A549 (cell line): ENCODE data around the gene MUC5AC. TPM values are rescaled to one million over a fixed set of nuclear protein-coding genes. Genes with fewer than 3 reads are reported as not detected.

Source experiments
- ATAC-seq, 2 experiments: fragments of 200-7000 bp in 1 of 2; fragments of >200 bp in 1 of 2; cut with Nextera tagmentation in 1 of 2; cut with Tn5 transposase in 1 of 2; 3 replicates each; pipeline versions ENCODE4 v1.8.0 to v1.9.1; 2018 to 2020; ENCODE audit warnings: mild to moderate bottlenecking in 1 of 2, moderate library complexity in 1 of 2
- CTCF ChIA-PET: fragments of 300-600 bp; sonication (Branson Sonifier 250); formaldehyde crosslinking; extraction: SDS; loops from one replicate; lab custom pipeline; 2021; ENCODE audit warnings: antibody characterized with exemption, inconsistent platforms; lab: Yijun Ruan, JAX
- POLR2A ChIA-PET: fragments of 350-600 bp; formaldehyde crosslinking; extraction: SDS; loops from one replicate; lab custom pipeline; 2021; ENCODE audit warnings: antibody characterized with exemption, inconsistent platforms; lab: Yijun Ruan, JAX
- DNase-seq, 2 experiments: peaks; one replicate each; pipeline versions ENCODE4 v3.0.0 to v3.0.0-alpha.2; 2011 to 2016; ENCODE audit warnings: low read depth in 1 of 2, low spot score in 1 of 2
- FAIRE-seq: peaks from 2 replicates; lab custom pipeline; 2011; peaks lifted over from hg19 to GRCh38; lab: Jason Lieb, UNC
- H3K27ac ChIP-seq, 2 experiments: fragments of >200 bp; sonication (Bioruptor Twin); formaldehyde crosslinking; 3 replicates each; pipeline ENCODE4 v1.5.1; 2016 to 2017
- H3K4me1 ChIP-seq: fragments of >200 bp; sonication (Bioruptor Twin); formaldehyde crosslinking; 3 replicates; pipeline ENCODE4 v1.6.1; 2016
- H3K4me2 ChIP-seq: fragments of >200 bp; sonication (Bioruptor Twin); formaldehyde crosslinking; 3 replicates; pipeline ENCODE4 v1.6.1; 2016
- H3K4me3 ChIP-seq: fragments of >200 bp; sonication (Bioruptor Twin); formaldehyde crosslinking; 3 replicates; pipeline ENCODE4 v1.5.1; 2016
- H3K9me3 ChIP-seq: fragments of >200 bp; sonication (Bioruptor Twin); formaldehyde crosslinking; 3 replicates; pipeline ENCODE4 v1.6.1; 2016
- ATOH8 ChIP-seq: fragments of 250-450 bp; sonication (Bioruptor Pico); IDR thresholded peaks from 2 replicates; pipeline ENCODE4 v1.5.0; 2020; ENCODE audit warnings: low read depth, mild to moderate bottlenecking, moderate library complexity
- BCL3 ChIP-seq: fragments of >200 bp; sonication (Bioruptor Twin); formaldehyde crosslinking; IDR thresholded peaks from 3 replicates; pipeline ENCODE4 v1.6.1; 2016
- BHLHE40 ChIP-seq: IDR thresholded peaks from 2 replicates; pipeline ENCODE4 v1.6.1; 2012; ENCODE audit warnings: low read depth, low read length, inconsistent platforms
- CBX2 ChIP-seq: fragments of 200-600 bp; sonication (generic); IDR thresholded peaks from 2 replicates; pipeline ENCODE4 v1.6.1; 2016; ENCODE audit warnings: low read depth, mild to moderate bottlenecking, borderline replicate concordance
- CHD2 ChIP-seq: fragments of 150-350 bp; IDR thresholded peaks from 2 replicates; pipeline ENCODE4 v1.6.1; 2014; ENCODE audit warnings: low read length; ENCODE audit not compliant: partially characterized antibody
- CHD4 ChIP-seq: fragments of 200-600 bp; sonication (generic); IDR thresholded peaks from 2 replicates; pipeline ENCODE4 v1.6.1; 2016; ENCODE audit warnings: antibody characterized with exemption, mild to moderate bottlenecking, borderline replicate concordance
- CTCF ChIP-seq: fragments of >200 bp; sonication (Bioruptor Twin); formaldehyde crosslinking; IDR thresholded peaks from 3 replicates; pipeline ENCODE4 v1.5.1; 2016
- E2F6 ChIP-seq: IDR thresholded peaks from 2 replicates; pipeline ENCODE4 v1.6.1; 2012; ENCODE audit warnings: low read depth, borderline replicate concordance
- EHMT2 ChIP-seq: fragments of 200-600 bp; sonication (generic); IDR thresholded peaks from 2 replicates; pipeline ENCODE4 v1.6.1; 2016; ENCODE audit warnings: antibody characterized with exemption, low read depth, mild to moderate bottlenecking, moderate library complexity
- GATA3 ChIP-seq: IDR thresholded peaks from 2 replicates; pipeline ENCODE4 v1.6.1; 2012; ENCODE audit warnings: borderline replicate concordance
- HOXB13 ChIP-seq: fragments of 250-450 bp; sonication (Bioruptor Pico); IDR thresholded peaks from 2 replicates; pipeline ENCODE4 v1.5.0; 2020; ENCODE audit warnings: low read depth, mild to moderate bottlenecking, moderate library complexity
- KDM1A ChIP-seq: fragments of 200-600 bp; sonication (generic); IDR thresholded peaks from 2 replicates; pipeline ENCODE4 v1.6.1; 2016; ENCODE audit warnings: low read depth, mild to moderate bottlenecking
- MAFK ChIP-seq: fragments of 450-650 bp; IDR thresholded peaks from 2 replicates; pipeline ENCODE4 v1.6.1; 2014; ENCODE audit not compliant: partially characterized antibody
- MAX ChIP-seq: IDR thresholded peaks from 2 replicates; pipeline ENCODE4 v1.6.1; 2012
- NR3C1 ChIP-seq: fragments of >200 bp; sonication (Bioruptor Twin); formaldehyde crosslinking; IDR thresholded peaks from 3 replicates; pipeline ENCODE4 v1.6.1; 2017
- RFX5 ChIP-seq: fragments of 450-650 bp; IDR thresholded peaks from 2 replicates; pipeline ENCODE4 v1.7.1; 2014; ENCODE audit warnings: antibody characterized with exemption, mild to moderate bottlenecking, moderate library complexity
- RNF2 ChIP-seq: fragments of 200-600 bp; sonication (generic); IDR thresholded peaks from 2 replicates; pipeline ENCODE4 v1.6.1; 2016; ENCODE audit warnings: low read depth, mild to moderate bottlenecking, antibody characterized with exemption, moderate library complexity, borderline replicate concordance
- SMC3 ChIP-seq: fragments of >200 bp; sonication (Bioruptor Twin); formaldehyde crosslinking; IDR thresholded peaks from 3 replicates; pipeline ENCODE4 v1.6.1; 2018; ENCODE audit warnings: inconsistent platforms
- SREBF2 ChIP-seq: fragments of 450-650 bp; IDR thresholded peaks from 2 replicates; pipeline ENCODE4 v1.6.1; 2014; ENCODE audit warnings: mild to moderate bottlenecking, moderate library complexity
- ZC3H11A ChIP-seq: fragments of 450-650 bp; IDR thresholded peaks from 2 replicates; pipeline ENCODE4 v1.6.1; 2014; ENCODE audit warnings: antibody characterized with exemption, mild to moderate bottlenecking
- ZFP36 ChIP-seq: fragments of 450-650 bp; IDR thresholded peaks from 2 replicates; pipeline ENCODE4 v1.6.1; 2014; ENCODE audit warnings: borderline replicate concordance; ENCODE audit not compliant: partially characterized antibody
- ZNF302 ChIP-seq: fragments of 250-450 bp; sonication (Bioruptor Pico); IDR thresholded peaks from 2 replicates; pipeline ENCODE4 v1.9.0; 2021; ENCODE audit warnings: inconsistent platforms, mild to moderate bottlenecking, moderate library complexity
- WGBS: methylation state at CpG from one replicate; pipeline ENCODE4 v1.1.6; 2017; ENCODE audit errors: missing lambda C conversion rate; 5-methylcytosine and 5-hydroxymethylcytosine counted together
- polyA plus RNA-seq, 4 experiments: library from polyadenylated mRNA; depleted of rRNA in 3 of 4; stranded (reverse); fragments of >200 nt; fragmentation: RNase III in 1 of 4; extraction: RNeasy Plus Mini Kit Qiagen cat#74134 plus additional on column Dnase treatment in 1 of 4; gene quantifications; 2 replicates in 3 of 4; 3 replicates in 1 of 4; pipeline ENCODE4 v1.2.3, GENCODE V29; 2011 to 2017

Gene MUC5AC
- polyA plus RNA-seq, 2 of the 4 experiments (the other 2 are of a cell fraction), result 0.18 to 7.4 TPM

- ChIA-PET CTCF (interaction anchor here (1.0 to 1.8 kb wide), 2 partner anchors 119 to 121 kb away, joined by 3 to 8 read pairs; no protein-coding TSS in a partner anchor), POLR2A (no interaction called here)
- no peak for ATAC-seq
- Histone ChIP-seq H3K4me3 (no peak overlapping the region), H3K4me2 (no peak overlapping the region), H3K27ac (no peak overlapping the region), H3K9me3 (no peaks in the 10 kb centered on the region)
- 85% methylated on average over 16 of the region's 23 CpGs for WGBS
- TF ChIP-seq ZNF302 (CRISPR knock-in tag), result no peak
- TF ChIP-seq E2F6, result no peak
- TF ChIP-seq KDM1A, result no peak
- no peak for TF ChIP-seq BHLHE40
- TF ChIP-seq NR3C1, result no peak
- no peak for TF ChIP-seq CBX2
- TF ChIP-seq SREBF2, result no peak
- no peak for TF ChIP-seq RNF2
- TF ChIP-seq GATA3, result no peak
- no peak for TF ChIP-seq CTCF
- no peak for TF ChIP-seq CHD2
- TF ChIP-seq SMC3, result no peak
- no peak for TF ChIP-seq ZC3H11A
- TF ChIP-seq, all 56 proteins: peak for 0
- H3K4me1 ChIP-seq, result 0 out of 3 replicates have a peak, but pooled peaks cover 8% of the 10 kb centered on the region
- FAIRE-seq, result no peak
- no peak for DNase-seq
These were observed 77.1 kb downstream of the MUC5AC start for GRCh38 chr11:1234771-1235305.

GRCh38 chr11:1235306-1235900, 77.7 kb downstream of the MUC5AC start:
- FAIRE-seq, result no peak
- POLR2A ChIA-PET, result no interaction called here
- no peak for DNase-seq
- 85% methylated on average over 17 of the region's 23 CpGs for WGBS
- CTCF ChIA-PET, result interaction anchor here (1.0 to 1.8 kb wide), 4 partner anchors 8 to 122 kb away, joined by 3 to 8 read pairs (median 4); no protein-coding TSS in a partner anchor
- H3K9me3 ChIP-seq, result no peaks in the 10 kb centered on the region
- no peak for ATAC-seq
- no peak overlapping the region for H3K4me2 ChIP-seq
- H3K4me1 ChIP-seq, result 0 out of 3 replicates have a peak, but pooled peaks cover 8% of the 10 kb centered on the region
- TF ChIP-seq CHD4, result no peak
- no peak for TF ChIP-seq ZC3H11A
- no peak for TF ChIP-seq RFX5
- TF ChIP-seq ZFP36, result no peak
- no peak for TF ChIP-seq HOXB13
- H3K4me3 ChIP-seq, result no peak overlapping the region
- H3K27ac ChIP-seq, result no peak overlapping the region

GRCh38 chr11:1235901-1236315, 78.2 kb downstream of the MUC5AC start:
- TF ChIP-seq E2F6 (no peak), HOXB13 (no peak), MAFK (no peak), ATOH8 (CRISPR knock-in tag) (no peak), MAX (no peak), EHMT2 (no peak), BCL3 (no peak)
- Histone ChIP-seq H3K4me2 (no peak overlapping the region), H3K4me1 (0 out of 3 replicates have a peak, but pooled peaks cover 8% of the 10 kb centered on the region), H3K4me3 (no peak overlapping the region), H3K9me3 (no peaks in the 10 kb centered on the region), H3K27ac (no peak overlapping the region)
- ChIA-PET CTCF (interaction anchor here (1.0 to 1.8 kb wide), 4 partner anchors 9 to 122 kb away, joined by 3 to 8 read pairs (median 4); no protein-coding TSS in a partner anchor), POLR2A (no interaction called here)
- DNase-seq, result no peak
- ATAC-seq, result no peak
- no peak for FAIRE-seq
- 85% methylated on average over 10 of the region's 16 CpGs for WGBS
